ENCODE measurements around the gene TNFAIP8.
"Not testable (repeated sequence)": the region's sequence is repeated elsewhere in the genome, so short reads cannot be mapped to it uniquely, and the experiment has no call there.

The TNFAIP8 gene

GRCh38 chr5:119396030-119396664 lies 40.3 kb downstream of the TNFAIP8 start:
- no peak for DNase-seq (ENCODE audit: low spot score)

- no peak for DNase-seq (ENCODE audit: low spot score)
These were observed 41.9 kb downstream of the TNFAIP8 start for GRCh38 chr5:119397518-119398380.

- DNase-seq (ENCODE audit: low spot score) = no peak
These were observed 43.1 kb downstream of the TNFAIP8 start for GRCh38 chr5:119398727-119399466.

- no peak for DNase-seq (ENCODE audit: low spot score)
These were observed 44.4 kb downstream of the TNFAIP8 start for GRCh38 chr5:119400245-119400644.

- DNase-seq (ENCODE audit: low spot score) = no peak
These were observed 46.3 kb downstream of the TNFAIP8 start for GRCh38 chr5:119402081-119402480.

- no peak for DNase-seq (ENCODE audit: low spot score)
These were observed 46.7 kb downstream of the TNFAIP8 start for GRCh38 chr5:119402555-119402954.

GRCh38 chr5:119404033-119404432 lies 48.2 kb downstream of the TNFAIP8 start:
- no peak for DNase-seq (ENCODE audit: low spot score)

GRCh38 chr5:119405419-119405818 lies 49.6 kb downstream of the TNFAIP8 start:
- no peak for DNase-seq (ENCODE audit: low spot score)

- DNase-seq (ENCODE audit: low spot score) = no peak
These were observed 50.8 kb downstream of the TNFAIP8 start for GRCh38 chr5:119406551-119407110.

GRCh38 chr5:119409235-119409815 lies 53.5 kb downstream of the TNFAIP8 start:
- no peak for DNase-seq (ENCODE audit: low spot score)

GRCh38 chr5:119410448-119411159 lies 54.8 kb downstream of the TNFAIP8 start:
- no peak for DNase-seq (ENCODE audit: low spot score)

- DNase-seq (ENCODE audit: low spot score) = peak; percentile 68
These were observed 55.8 kb downstream of the TNFAIP8 start for GRCh38 chr5:119411361-119412278.

- DNase-seq (ENCODE audit: low spot score) = no peak
These were observed 56.7 kb downstream of the TNFAIP8 start for GRCh38 chr5:119412279-119413227.

- DNase-seq (ENCODE audit: low spot score) = not testable (repeated sequence)
These were observed 58.4 kb downstream of the TNFAIP8 start for GRCh38 chr5:119414124-119414734.

- DNase-seq (ENCODE audit: low spot score) = no peak
These were observed 62.2 kb downstream of the TNFAIP8 start for GRCh38 chr5:119417891-119418605.

- DNase-seq (ENCODE audit: low spot score) = no peak
These were observed 62.8 kb downstream of the TNFAIP8 start for GRCh38 chr5:119418606-119419100.

GRCh38 chr5:119420169-119420568 lies 64.3 kb downstream of the TNFAIP8 start:
- no peak for DNase-seq (ENCODE audit: low spot score)

GRCh38 chr5:119426057-119426456 lies 70.2 kb downstream of the TNFAIP8 start:
- DNase-seq (ENCODE audit: low spot score) = no peak

Measured in D341Med (cell line).